Activated CD4-positive, alpha-beta T cell treated with anti-CD3 and anti-CD28 coated beads for 36 hours (primary cell): ENCODE results near the gene TMEM50B. TPM values are rescaled to one million over a fixed set of nuclear protein-coding genes. Genes with fewer than 3 reads are reported as not detected.
A peak's percentile ranks its signal among the peaks of the same experiment; 100 is the strongest.
"Not testable (repeated sequence)": the region's sequence is repeated elsewhere in the genome, so short reads cannot be mapped to it uniquely, and the experiment has no call there.

Experiments
- ATAC-seq: fragments of 200-7000 bp; cut with Tn5 transposase; one replicate; pipeline ENCODE4 v1.10.0; 2021; ENCODE audit warnings: mild to moderate bottlenecking, moderate library complexity
- CTCF ChIA-PET: fragments of 350-600 bp; sonication (Branson Sonifier 250); formaldehyde crosslinking; loops from one replicate; lab custom pipeline; 2021; ENCODE audit warnings: antibody characterized with exemption; lab: Charles Lee
- POLR2A ChIA-PET: fragments of 350-600 bp; sonication (Branson Sonifier 250); formaldehyde crosslinking; loops from one replicate; lab custom pipeline; 2021; ENCODE audit warnings: antibody characterized with exemption, inconsistent platforms; lab: Charles Lee
- DNase-seq: peaks from one replicate; pipeline ENCODE4 v3.0.0-alpha.2; 2020
- H3K27ac Mint-ChIP-seq: one replicate; pipeline ENCODE4 v1.8.0; 2021; ENCODE audit warnings: mixed read lengths
- H3K27me3 Mint-ChIP-seq: one replicate; pipeline ENCODE4 v1.8.0; 2021; ENCODE audit warnings: mixed read lengths
- H3K36me3 Mint-ChIP-seq: one replicate; pipeline ENCODE4 v1.8.0; 2021; ENCODE audit warnings: low read depth, mixed read lengths
- H3K4me1 Mint-ChIP-seq: one replicate; pipeline ENCODE4 v1.8.0; 2021; ENCODE audit warnings: mixed read lengths
- H3K4me3 Mint-ChIP-seq: one replicate; pipeline ENCODE4 v1.8.0; 2021; ENCODE audit warnings: mild to moderate bottlenecking, moderate library complexity, mixed read lengths
- H3K9me3 Mint-ChIP-seq: one replicate; pipeline ENCODE4 v1.8.0; 2021; ENCODE audit warnings: low read depth, mixed read lengths
- intact Hi-C, 2 experiments: fragments of 100-400 bp; cut with DNase I in 1 of 2; cut with micrococcal nuclease in 1 of 2; formaldehyde crosslinking; loops; one replicate each; pipeline versions ENCODE4 v1.14.2 to v1.15.1; 2022 to 2024; cut with DNase I, micrococcal nuclease
- total RNA-seq, 2 experiments: library from RNA; stranded (reverse); gene quantifications; one replicate each; pipeline ENCODE4 v1.2.3, GENCODE V29; 2021

TMEM50B gene
- total RNA-seq, 2 experiments from 2014 or later: 13.6 to 15.2 TPM

- DNase-seq (no peak), ATAC-seq (no peak)
- Mint-ChIP-seq H3K36me3 (peaks cover 36% of the 10 kb centered on the region), H3K4me3 (no peak overlapping the region), H3K9me3 (no peaks in the 10 kb centered on the region), H3K4me1 (peaks cover 46% of the 10 kb centered on the region), H3K27me3 (no peaks in the 10 kb centered on the region), H3K27ac (no peak overlapping the region)
- ChIA-PET POLR2A (interaction anchor here (0.7 kb wide), 1 partner anchor 16 kb away, joined by 5 read pairs; no protein-coding TSS in a partner anchor), CTCF (interaction anchor here (0.7 to 1.4 kb wide), 4 partner anchors 8 to 52 kb away, joined by 3 to 5 read pairs (median 4); no protein-coding TSS in a partner anchor)
- intact Hi-C loops: no loop called here
These were observed 65.7 kb downstream of the TMEM50B start for GRCh38 chr21:33414068-33414467.

- no peak overlapping the region for H3K4me3 Mint-ChIP-seq
- POLR2A ChIA-PET: interaction anchor here (0.7 kb wide), 1 partner anchor 526 kb away, joined by 3 read pairs; no protein-coding TSS in a partner anchor
- H3K36me3 Mint-ChIP-seq: peaks cover 42% of the 10 kb centered on the region
- ATAC-seq (no peak), DNase-seq (no peak)
- H3K9me3 Mint-ChIP-seq: no peaks in the 10 kb centered on the region
- intact Hi-C loops: no loop called here
- no peaks in the 10 kb centered on the region for H3K27me3 Mint-ChIP-seq
- H3K27ac Mint-ChIP-seq: peak overlapping the region; percentile 19
- H3K4me1 Mint-ChIP-seq: peaks cover 50% of the 10 kb centered on the region
- CTCF ChIA-PET: interaction anchor here (0.7 to 1.8 kb wide), 5 partner anchors 11 to 213 kb away, joined by 3 to 4 read pairs (median 3); no protein-coding TSS in a partner anchor
These were observed 66.8 kb downstream of the TMEM50B start for GRCh38 chr21:33412832-33413519.

GRCh38 chr21:33412439-33412831 lies 67.3 kb downstream of the TMEM50B start:
- H3K27ac Mint-ChIP-seq, DNase-seq, intact Hi-C loops, H3K4me3 Mint-ChIP-seq, ATAC-seq, H3K9me3 Mint-ChIP-seq, H3K27me3 Mint-ChIP-seq: not testable (repeated sequence)
- H3K36me3 Mint-ChIP-seq: peaks cover 40% of the 10 kb centered on the region
- ChIA-PET POLR2A (interaction anchor here (0.7 kb wide), 1 partner anchor 526 kb away, joined by 3 read pairs; no protein-coding TSS in a partner anchor), CTCF (interaction anchor here (1.1 to 1.8 kb wide), 4 partner anchors 11 to 212 kb away, joined by 3 to 4 read pairs (median 4); no protein-coding TSS in a partner anchor)
- H3K4me1 Mint-ChIP-seq: peaks cover 51% of the 10 kb centered on the region

GRCh38 chr21:33411949-33412430 lies 67.8 kb downstream of the TMEM50B start:
- peaks cover 39% of the 10 kb centered on the region for H3K36me3 Mint-ChIP-seq
- H3K4me1 Mint-ChIP-seq: peaks cover 55% of the 10 kb centered on the region
- no peak overlapping the region for H3K27ac Mint-ChIP-seq
- H3K27me3 Mint-ChIP-seq: no peaks in the 10 kb centered on the region
- ChIA-PET POLR2A (no interaction called here), CTCF (interaction anchor here (0.8 to 1.8 kb wide), 3 partner anchors 12 to 46 kb away, joined by 4 read pairs; no protein-coding TSS in a partner anchor)
- no peak for ATAC-seq
- H3K4me3 Mint-ChIP-seq: no peak overlapping the region
- intact Hi-C loops: no loop called here
- no peak for DNase-seq
- H3K9me3 Mint-ChIP-seq: no peaks in the 10 kb centered on the region

- POLR2A ChIA-PET: interaction anchor here (0.7 to 1.9 kb wide), 2 partner anchors 8 to 28 kb away, joined by 3 to 9 read pairs; no protein-coding TSS in a partner anchor
- peak overlapping the region; percentile 44 for H3K4me3 Mint-ChIP-seq
These were observed 73.3 kb downstream of the TMEM50B start for GRCh38 chr21:33406493-33406892.

GRCh38 chr21:33403786-33404585 lies 75.8 kb downstream of the TMEM50B start:
- peaks cover 7% of the 10 kb centered on the region for H3K27me3 Mint-ChIP-seq
- peak; percentile 36 for ATAC-seq

More at GRCh38 chr21:33406493-33406892, 73.3 kb downstream of the TMEM50B start:
- DNase-seq: peak; percentile 55
- intact Hi-C loops: loop anchor here (1.0 to 2.0 kb wide), 4 partner anchors 22 to 72 kb away; partner anchors contain the start of gene TMEM50B (in 1 of the 2)
- CTCF ChIA-PET: interaction anchor here (0.6 to 2.0 kb wide), 10 partner anchors 8 to 1179 kb away, joined by 3 to 7 read pairs (median 4); no protein-coding TSS in a partner anchor
- Mint-ChIP-seq H3K4me1 (peaks cover 54% of the 10 kb centered on the region), H3K36me3 (peaks cover 22% of the 10 kb centered on the region), H3K27me3 (peaks cover 3% of the 10 kb centered on the region), H3K9me3 (no peaks in the 10 kb centered on the region), H3K27ac (no peak overlapping the region)
- ATAC-seq: peak; percentile 46

GRCh38 chr21:33403128-33403785 lies 76.5 kb downstream of the TMEM50B start, which contains the start of gene IFNGR2:
Gene IFNGR2, plus strand, starts transcription at chr21:33403413. Its CDS starts 131 bp downstream, at chr21:33403544.
- Mint-ChIP-seq H3K36me3 (peaks cover 8% of the 10 kb centered on the region), H3K9me3 (no peaks in the 10 kb centered on the region), H3K27me3 (peaks cover 7% of the 10 kb centered on the region), H3K4me1 (peaks cover 36% of the 10 kb centered on the region), H3K4me3 (peak within 1 kb of the TSS; percentile 86), H3K27ac (peak within 1 kb of the TSS; percentile 89)
- ATAC-seq (peak; percentile 33), DNase-seq (peak; percentile 56)
- ChIA-PET POLR2A (no interaction called here), CTCF (interaction anchor here (1.3 kb wide), 1 partner anchor 25 kb away, joined by 4 read pairs; no protein-coding TSS in a partner anchor)
- intact Hi-C loops: loop anchor here in 1 of 2 experiments (1.0 to 2.0 kb wide), 2 partner anchors 20 to 23 kb away; no protein-coding TSS in a partner anchor

More at GRCh38 chr21:33403786-33404585, 75.8 kb downstream of the TMEM50B start:
- H3K4me3 Mint-ChIP-seq: peak overlapping the region; percentile 86
- H3K27ac Mint-ChIP-seq: peak overlapping the region; percentile 89
- H3K36me3 Mint-ChIP-seq: peaks cover 13% of the 10 kb centered on the region
- CTCF ChIA-PET: interaction anchor here (0.9 to 1.8 kb wide), 6 partner anchors 17 to 204 kb away, joined by 3 to 12 read pairs (median 4); no protein-coding TSS in a partner anchor
- peaks cover 40% of the 10 kb centered on the region for H3K4me1 Mint-ChIP-seq
- peak; percentile 55 for DNase-seq
- H3K9me3 Mint-ChIP-seq: no peaks in the 10 kb centered on the region
- intact Hi-C loops: loop anchor here in 1 of 2 experiments (1.0 to 2.0 kb wide), 2 partner anchors 19 to 24 kb away; no protein-coding TSS in a partner anchor
- POLR2A ChIA-PET: interaction anchor here (1.1 kb wide), 1 partner anchor 23 kb away, joined by 3 read pairs; no protein-coding TSS in a partner anchor

- ChIA-PET CTCF (interaction anchor here (0.6 to 0.9 kb wide), 2 partner anchors 39 to 650 kb away, joined by 3 read pairs; no protein-coding TSS in a partner anchor), POLR2A (no interaction called here)
- Mint-ChIP-seq H3K36me3 (peaks cover 7% of the 10 kb centered on the region), H3K9me3 (no peaks in the 10 kb centered on the region), H3K27me3 (peaks cover 7% of the 10 kb centered on the region), H3K4me1 (peaks cover 34% of the 10 kb centered on the region), H3K27ac (peak overlapping the region; percentile 58), H3K4me3 (peak overlapping the region; percentile 69)
- intact Hi-C loops: loop anchor here in 1 of 2 experiments (2.0 kb wide), 1 partner anchor 21 kb away; no protein-coding TSS in a partner anchor
- ATAC-seq (no peak), DNase-seq (peak; percentile 28)
These were observed 77.5 kb downstream of the TMEM50B start for GRCh38 chr21:33402001-33402979.

- H3K36me3 Mint-ChIP-seq: peaks cover 7% of the 10 kb centered on the region
- ChIA-PET CTCF (interaction anchor here (0.6 to 0.9 kb wide), 2 partner anchors 40 to 649 kb away, joined by 3 read pairs; no protein-coding TSS in a partner anchor), POLR2A (no interaction called here)
- DNase-seq: peak; percentile 28
- peaks cover 27% of the 10 kb centered on the region for H3K4me1 Mint-ChIP-seq
- no peak overlapping the region for H3K27ac Mint-ChIP-seq
- intact Hi-C loops: no loop called here
- ATAC-seq: no peak
- H3K9me3 Mint-ChIP-seq: no peaks in the 10 kb centered on the region
- peaks cover 7% of the 10 kb centered on the region for H3K27me3 Mint-ChIP-seq
- H3K4me3 Mint-ChIP-seq: no peak overlapping the region
These were observed 78.2 kb downstream of the TMEM50B start for GRCh38 chr21:33401630-33401992.
